Cardiac septum (tissue), 1 donor: ENCODE results near the gene XRN2. TPM values are rescaled to one million over a fixed set of nuclear protein-coding genes. Genes with fewer than 3 reads are reported as not detected.
"Not testable (repeated sequence)": the region's sequence is repeated elsewhere in the genome, so short reads cannot be mapped to it uniquely, and the experiment has no call there.

ENCODE experiments used
- DNase-seq: peaks from one replicate; pipeline ENCODE4 v3.0.0-alpha.2; 2020; ENCODE audit warnings: low spot score
- intact Hi-C: fragments of 100-400 bp; cut with DNase I; formaldehyde crosslinking; loops from one replicate; pipeline ENCODE4 v1.14.0; 2022
- total RNA-seq: library from RNA; stranded (reverse); fragmentation: NEBNext Ultra II Directional; extraction: Animal tissue kit (Norgen Biotek cat#: 25700); gene quantifications from one replicate; pipeline ENCODE4 v1.2.1, GENCODE V29; 2021
- donor health status: DM: no; HTN: no; CAD: no.

XRN2 gene
- total RNA-seq, 1 donor from 2014 or later = 33.4 TPM

- intact Hi-C loops = no loop called here
- no peak for DNase-seq
Observed at GRCh38 chr20:21340991-21341697, 38.0 kb downstream of the XRN2 start.

DNA sequence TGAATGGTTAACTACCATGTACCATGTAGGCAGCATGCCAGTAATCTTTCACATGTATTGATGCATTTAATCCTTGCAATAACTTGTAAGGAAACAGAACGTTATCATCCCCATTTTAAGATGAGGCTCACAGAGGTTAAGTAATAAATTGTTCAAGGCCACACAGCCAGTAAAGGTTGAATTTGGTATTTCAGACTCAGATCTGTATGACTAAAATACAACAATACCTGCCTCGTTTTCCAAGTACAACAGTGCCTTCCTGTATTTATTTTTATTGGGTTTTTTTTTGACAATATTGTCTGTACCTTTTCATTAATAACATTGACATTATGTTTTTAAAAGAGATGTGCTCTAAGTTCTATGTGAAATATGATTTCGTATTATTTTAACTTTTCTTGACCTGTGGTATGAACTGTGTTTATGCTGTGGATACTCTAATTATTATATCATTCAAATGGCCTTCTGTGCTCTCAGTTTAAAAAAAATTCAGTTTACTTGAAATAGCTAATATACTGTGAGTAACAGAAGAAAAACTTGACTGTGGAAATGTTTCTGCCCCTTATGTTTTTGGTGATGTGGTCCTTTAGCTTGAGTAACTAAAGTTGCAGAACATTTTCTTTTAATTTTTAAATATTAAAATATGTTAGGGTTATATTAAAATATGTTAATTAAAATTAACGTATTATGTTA lies 39.7 kb downstream of the XRN2 start:
- intact Hi-C loops = no loop called here
- DNase-seq = no peak

DNA sequence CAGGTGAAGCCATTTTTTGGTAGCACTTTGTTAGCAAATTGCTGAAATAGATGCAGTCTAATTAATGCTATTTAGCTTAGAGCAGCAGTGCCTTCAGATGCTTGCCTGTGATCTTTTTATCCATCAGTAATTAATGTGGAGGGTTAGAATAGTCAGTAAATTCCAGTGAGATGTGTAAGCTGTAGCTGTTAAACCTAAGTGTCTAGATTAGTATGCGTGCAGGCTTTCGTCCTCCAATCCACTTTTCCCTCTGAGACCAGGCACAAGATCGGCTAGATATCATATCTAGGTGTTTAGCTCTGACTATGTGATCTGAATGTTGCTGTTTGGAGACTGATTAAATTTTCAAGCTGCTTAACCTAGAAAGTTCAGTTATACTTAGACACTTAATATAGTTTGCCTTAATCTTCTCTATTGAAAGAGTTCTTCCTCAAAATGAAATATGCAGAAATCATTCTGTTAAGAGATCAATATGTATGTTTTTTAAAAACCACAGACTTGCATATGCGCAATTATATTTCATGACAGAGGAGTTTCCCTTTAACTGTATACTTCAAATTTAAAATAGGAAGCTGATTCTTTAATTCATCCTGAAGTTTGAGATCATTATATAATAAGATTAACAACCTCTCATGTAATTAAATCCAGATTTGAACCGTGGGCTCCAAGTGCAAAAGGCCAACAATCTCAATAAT lies 41.2 kb downstream of the XRN2 start:
- intact Hi-C loops = no loop called here

DNA sequence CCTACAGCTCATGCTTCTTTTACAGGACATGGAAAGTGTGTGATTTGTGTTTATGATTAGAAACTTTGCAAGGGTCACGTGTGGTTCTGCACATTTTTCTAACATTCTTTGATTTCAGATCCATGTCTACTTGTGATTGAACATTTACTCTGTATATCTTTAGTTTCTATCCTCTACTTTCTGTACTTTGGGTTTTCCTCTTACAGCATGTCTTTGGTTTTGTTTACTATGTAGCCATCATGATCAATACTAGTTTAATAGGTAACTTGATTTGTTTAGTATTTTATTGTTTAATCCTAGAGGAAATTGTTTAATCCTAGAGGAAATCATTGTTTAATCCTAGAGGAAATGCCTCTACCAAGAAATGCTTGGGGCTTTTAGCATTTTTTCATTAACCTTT lies 41.8 kb downstream of the XRN2 start:
- intact Hi-C loops = no loop called here
- DNase-seq = no peak

More for the DNA sequence above, 41.2 kb downstream of the XRN2 start:
- no peak for DNase-seq

- no peak for DNase-seq
- intact Hi-C loops = no loop called here
Observed at GRCh38 chr20:21352703-21353102, 49.6 kb downstream of the XRN2 start.

GRCh38 chr20:21353236-21353635 lies 50.1 kb downstream of the XRN2 start:
- DNase-seq = no peak
- intact Hi-C loops = no loop called here

DNA sequence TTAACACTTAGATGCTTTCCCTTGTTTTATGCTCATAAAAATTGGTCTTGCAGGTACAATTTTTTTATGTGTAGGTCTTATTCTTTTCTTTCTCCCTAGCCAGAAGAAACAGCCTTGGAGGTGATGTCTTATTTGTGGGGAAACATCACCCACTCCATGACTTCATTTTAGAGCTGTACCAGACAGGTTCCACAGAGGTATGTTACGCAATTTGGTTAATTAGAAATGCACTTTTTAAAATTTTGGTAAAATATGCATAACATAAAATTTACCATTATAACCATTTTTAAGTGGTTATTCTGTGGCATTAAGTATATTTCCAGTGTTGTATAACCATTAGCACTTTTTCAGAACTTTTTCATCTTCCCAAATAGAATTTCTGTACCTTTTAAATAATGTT lies 52.9 kb downstream of the XRN2 start:
- no peak for DNase-seq
- intact Hi-C loops = no loop called here

DNA sequence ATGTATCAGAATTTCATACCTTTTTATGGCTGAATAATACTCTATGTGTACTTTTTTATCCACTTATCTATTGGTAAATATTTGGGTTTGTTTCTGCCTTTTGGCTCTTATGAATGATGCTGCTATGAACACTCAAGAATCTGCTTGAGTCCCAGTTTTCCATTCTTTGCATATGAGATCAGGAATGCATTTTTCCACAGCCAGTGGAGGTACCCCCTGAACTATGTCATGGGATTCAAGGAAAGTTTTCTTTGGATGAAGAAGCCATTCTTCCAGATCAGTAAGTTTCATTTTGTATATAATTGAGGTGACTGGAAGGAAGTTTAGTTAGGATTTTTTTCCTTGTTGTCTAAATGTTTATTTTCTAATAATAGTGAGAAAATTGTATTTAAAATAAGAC lies 53.3 kb downstream of the XRN2 start:
- intact Hi-C loops = no loop called here
- DNase-seq = no peak

GRCh38 chr20:21357844-21358243 lies 54.7 kb downstream of the XRN2 start:
- DNase-seq = no peak
- intact Hi-C loops = no loop called here

DNA sequence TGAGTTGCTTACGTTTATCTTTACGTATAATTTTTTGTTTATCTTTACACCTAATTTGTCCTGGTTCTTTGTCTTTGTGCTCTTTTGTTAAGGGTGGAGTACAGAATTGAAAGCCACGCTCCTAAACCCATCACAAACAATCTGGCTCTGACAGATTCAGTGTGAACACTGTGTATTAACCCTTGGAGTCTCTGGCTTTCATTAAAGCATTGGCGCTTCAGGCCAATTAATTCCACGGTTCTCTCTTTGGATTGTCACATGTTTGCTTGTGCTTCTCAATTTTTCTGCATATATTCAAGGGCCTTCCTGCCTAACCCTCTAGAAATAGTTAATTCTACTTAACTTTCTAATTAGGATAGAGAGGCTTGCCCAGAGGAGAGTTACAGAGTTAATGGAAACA lies 55.6 kb downstream of the XRN2 start:
- no peak for DNase-seq
- intact Hi-C loops = no loop called here

GRCh38 chr20:21360705-21361104 lies 57.6 kb downstream of the XRN2 start:
- intact Hi-C loops = no loop called here
- no peak for DNase-seq

GRCh38 chr20:21361266-21361665 lies 58.1 kb downstream of the XRN2 start:
- intact Hi-C loops = no loop called here
- no peak for DNase-seq

GRCh38 chr20:21364413-21364812 lies 61.3 kb downstream of the XRN2 start:
- intact Hi-C loops = no loop called here

DNA sequence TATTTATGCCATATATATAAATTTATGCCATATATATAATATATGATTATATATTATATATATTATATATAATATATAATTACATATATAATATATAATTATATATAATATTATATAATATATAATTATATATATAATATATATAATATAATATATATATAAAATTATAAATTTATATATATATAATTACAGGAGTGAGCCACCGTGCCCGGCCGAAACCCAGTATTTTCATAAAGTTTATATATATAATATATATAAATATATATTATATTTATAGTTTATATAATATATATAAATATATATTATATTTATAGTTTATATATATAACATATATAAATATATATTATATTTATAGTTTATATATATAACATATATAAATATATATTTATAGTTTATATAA lies 62.6 kb downstream of the XRN2 start:
- intact Hi-C loops = no loop called here

More at GRCh38 chr20:21364413-21364812, 61.3 kb downstream of the XRN2 start:
- no peak for DNase-seq

GRCh38 chr20:21366273-21366672 lies 63.1 kb downstream of the XRN2 start:
- DNase-seq, intact Hi-C loops: not testable (repeated sequence)

More for the DNA sequence above, 62.6 kb downstream of the XRN2 start:
- DNase-seq = no peak

- intact Hi-C loops = no loop called here
- no peak for DNase-seq
Observed at GRCh38 chr20:21368791-21369190, 65.7 kb downstream of the XRN2 start.

DNA sequence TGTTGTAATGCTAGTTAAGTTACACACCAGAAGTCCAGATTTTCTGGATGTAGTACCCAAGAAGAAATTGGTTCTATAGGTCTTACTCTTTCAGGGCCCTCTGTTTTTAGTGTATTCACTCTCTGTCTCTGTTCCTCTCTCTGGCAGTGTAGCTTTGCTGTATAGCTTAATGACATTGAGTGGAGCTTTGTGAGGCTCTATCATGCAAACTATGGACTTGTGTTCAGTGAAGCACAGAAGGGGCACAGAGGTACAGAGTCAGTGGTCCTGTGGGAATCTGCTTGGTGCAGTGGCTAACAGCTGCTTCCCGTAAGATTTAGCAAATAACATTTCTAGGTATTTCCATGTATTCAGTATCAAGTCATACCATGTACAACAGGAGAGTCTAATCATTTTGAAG lies 68.1 kb downstream of the XRN2 start:
- DNase-seq = no peak
- intact Hi-C loops = no loop called here

DNA sequence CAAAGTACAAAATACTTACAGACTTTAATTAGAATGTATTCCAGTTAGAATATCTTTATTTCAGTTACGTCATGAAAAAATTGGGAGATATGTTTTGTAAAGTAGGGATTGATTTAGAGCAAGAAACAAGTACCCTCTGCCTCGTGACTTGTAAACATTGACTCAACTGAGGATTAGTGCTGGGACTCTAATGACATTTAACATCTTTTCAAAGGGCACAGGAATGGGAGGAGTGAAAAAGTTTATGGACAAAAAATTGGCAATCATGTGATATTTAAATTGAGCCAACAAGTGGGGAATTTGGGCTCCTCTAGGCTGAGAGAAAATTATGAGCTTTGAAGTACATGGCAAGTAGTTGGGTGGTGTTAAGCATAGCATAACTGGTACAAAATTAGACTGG lies 68.9 kb downstream of the XRN2 start:
- intact Hi-C loops = no loop called here
- DNase-seq = no peak

DNA sequence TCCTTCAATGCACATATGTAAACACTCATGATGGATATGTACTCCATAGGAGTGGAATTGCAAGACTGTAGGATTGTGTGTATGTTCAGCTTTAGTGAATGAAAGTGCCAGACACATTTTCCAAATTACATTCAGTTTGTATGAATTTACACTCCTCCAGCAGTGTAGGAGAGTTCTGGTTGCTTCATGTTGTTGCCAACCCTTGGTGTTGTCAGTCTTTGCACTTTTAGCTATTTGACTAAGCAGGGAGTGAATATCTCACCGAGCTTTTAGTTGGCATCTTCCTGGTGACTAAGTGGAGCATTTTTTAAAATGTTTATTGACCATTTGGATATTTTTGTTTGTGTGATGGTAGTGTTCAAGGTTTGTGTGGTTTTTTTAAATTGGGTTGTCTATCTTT lies 70.3 kb downstream of the XRN2 start:
- intact Hi-C loops = no loop called here
- DNase-seq = no peak

- no peak for DNase-seq
- intact Hi-C loops = no loop called here
Observed at GRCh38 chr20:21376626-21377025, 73.5 kb downstream of the XRN2 start.

GRCh38 chr20:21377701-21378100 lies 74.6 kb downstream of the XRN2 start:
- intact Hi-C loops = no loop called here
- DNase-seq = no peak
